SU-DHL-6 (cell line): Measurements from ENCODE around the gene MOB3B.

Source experiments
- CTCF ChIP-seq: fragments of 200-600 bp; sonication (generic); IDR thresholded peaks from one replicate; pipeline ENCODE4 v1.5.1; 2017; ENCODE audit warnings: antibody characterized with exemption, mild to moderate bottlenecking, low read length, moderate library complexity; ENCODE audit not compliant: insufficient read depth, poor library complexity, severe bottlenecking
- EZH2phosphoT487 ChIP-seq: fragments of 200-600 bp; sonication (generic), shearing (Covaris generic); conservative IDR thresholded peaks from 2 replicates; pipeline ENCODE4 v1.6.1; 2018; ENCODE audit warnings: mild to moderate bottlenecking, antibody characterized with exemption, low read length, moderate library complexity, mixed read lengths

GRCh38 chr9:27335075-27335474 lies 194.5 kb downstream of the MOB3B start:
- TF ChIP-seq CTCF (no peak), EZH2phosphoT487 (no peak)
